ENCODE data around the gene IDUA.
"Not testable (repeated sequence)": the region's sequence is repeated elsewhere in the genome, so short reads cannot be mapped to it uniquely, and the experiment has no call there.

The IDUA gene

GRCh38 chr4:996997-997374, 10.1 kb downstream of the IDUA start:
- Mint-ChIP-seq H3K4me3 (no peak overlapping the region), H3K9me3 (no peaks in the 10 kb centered on the region), H3K36me3 (ENCODE audit: low read depth) (no peaks in the 10 kb centered on the region), H3K27ac (no peak overlapping the region), H3K27me3 (peaks cover 41% of the 10 kb centered on the region), H3K4me1 (ENCODE audit: low read depth) (peaks cover 10% of the 10 kb centered on the region)
- no peak for DNase-seq

- no peak overlapping the region for H3K27ac Mint-ChIP-seq
- DNase-seq = no peak
- peaks cover 11% of the 10 kb centered on the region for H3K4me1 Mint-ChIP-seq (ENCODE audit: low read depth)
- no peaks in the 10 kb centered on the region for H3K36me3 Mint-ChIP-seq (ENCODE audit: low read depth)
- H3K4me3 Mint-ChIP-seq = no peak overlapping the region
- peaks cover 45% of the 10 kb centered on the region for H3K27me3 Mint-ChIP-seq
- H3K9me3 Mint-ChIP-seq = no peaks in the 10 kb centered on the region
Measured at GRCh38 chr4:997375-998071, 10.7 kb downstream of the IDUA start.

DNA sequence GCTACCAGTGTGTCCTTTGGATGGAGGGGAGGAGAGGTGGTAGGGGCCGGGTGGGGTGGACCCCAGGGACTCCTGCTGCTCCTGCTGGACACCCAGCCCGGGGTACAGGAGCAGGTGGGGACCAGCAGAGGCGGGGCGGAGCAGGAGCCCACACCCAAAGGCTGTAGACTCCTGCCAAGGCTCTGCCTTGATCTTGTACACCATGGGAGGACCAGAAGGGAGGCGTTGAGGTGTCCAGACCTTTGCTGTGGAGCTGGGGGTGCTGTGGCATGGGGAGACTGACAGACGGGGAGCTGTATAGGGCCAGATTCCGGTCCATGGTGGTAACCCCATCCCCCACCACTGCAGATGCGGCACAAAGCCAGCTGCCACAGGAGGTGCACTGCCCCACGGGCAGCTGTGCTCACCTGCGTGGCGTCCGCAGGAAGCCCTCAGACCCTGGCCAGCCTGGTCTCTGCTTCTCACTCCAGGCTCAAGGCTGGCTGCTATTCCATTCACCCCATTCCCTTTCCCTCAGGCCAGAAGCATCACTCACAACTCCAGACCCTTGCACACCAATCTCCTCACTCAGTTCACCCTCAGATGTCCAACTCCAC, 11.3 kb downstream of the IDUA start:
- DNase-seq = no peak
- Mint-ChIP-seq H3K9me3 (no peaks in the 10 kb centered on the region), H3K4me3 (no peak overlapping the region), H3K36me3 (ENCODE audit: low read depth) (no peaks in the 10 kb centered on the region), H3K4me1 (ENCODE audit: low read depth) (peaks cover 11% of the 10 kb centered on the region), H3K27ac (no peak overlapping the region), H3K27me3 (peaks cover 45% of the 10 kb centered on the region)

DNA sequence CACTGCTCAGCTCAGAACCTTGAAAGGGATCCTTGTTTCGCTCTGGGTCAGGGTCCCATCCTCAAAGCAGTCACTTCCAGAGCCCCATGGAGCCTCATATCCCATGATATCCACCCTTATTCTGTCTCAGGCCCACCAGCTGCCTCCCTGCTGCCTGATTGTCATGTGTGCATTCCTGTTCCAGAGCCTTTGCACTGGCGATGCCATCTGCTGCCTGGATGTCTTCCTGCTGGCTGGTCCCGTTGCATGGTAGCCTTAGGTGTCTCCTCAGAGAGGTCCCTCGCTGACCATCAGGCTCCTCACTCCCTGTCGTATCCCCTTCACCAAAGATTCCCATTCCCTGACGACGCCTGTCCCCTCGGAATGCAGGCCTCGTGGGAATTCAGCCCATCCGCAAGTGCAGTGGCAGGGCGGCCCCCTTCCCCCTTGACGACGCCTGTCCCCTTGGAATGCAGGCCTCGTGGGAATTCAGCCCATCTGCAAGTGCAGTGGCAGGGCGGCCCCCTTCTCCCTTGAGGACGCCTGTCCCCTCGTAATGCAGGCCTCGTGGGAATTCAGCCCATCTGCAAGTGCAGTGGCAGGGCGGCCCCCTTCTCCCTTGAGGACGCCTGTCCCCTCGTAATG, 12.5 kb downstream of the IDUA start:
- not testable (repeated sequence) for H3K27ac Mint-ChIP-seq; H3K36me3 Mint-ChIP-seq (ENCODE audit: low read depth); H3K9me3 Mint-ChIP-seq; DNase-seq; H3K4me3 Mint-ChIP-seq
- peaks cover 54% of the 10 kb centered on the region for H3K27me3 Mint-ChIP-seq
- H3K4me1 Mint-ChIP-seq (ENCODE audit: low read depth) = peaks cover 11% of the 10 kb centered on the region

GRCh38 chr4:999882-1000425, 13.1 kb downstream of the IDUA start:
- Mint-ChIP-seq H3K27me3 (peaks cover 59% of the 10 kb centered on the region), H3K4me1 (ENCODE audit: low read depth) (peaks cover 11% of the 10 kb centered on the region), H3K9me3 (no peaks in the 10 kb centered on the region), H3K27ac (no peak overlapping the region), H3K4me3 (no peak overlapping the region), H3K36me3 (ENCODE audit: low read depth) (no peaks in the 10 kb centered on the region)
- no peak for DNase-seq

GRCh38 chr4:1000686-1001260, 13.9 kb downstream of the IDUA start:
- no peak for DNase-seq
- Mint-ChIP-seq H3K27ac (no peak overlapping the region), H3K36me3 (ENCODE audit: low read depth) (no peaks in the 10 kb centered on the region), H3K4me3 (no peak overlapping the region), H3K9me3 (no peaks in the 10 kb centered on the region), H3K4me1 (ENCODE audit: low read depth) (peaks cover 11% of the 10 kb centered on the region), H3K27me3 (peaks cover 64% of the 10 kb centered on the region)

DNA sequence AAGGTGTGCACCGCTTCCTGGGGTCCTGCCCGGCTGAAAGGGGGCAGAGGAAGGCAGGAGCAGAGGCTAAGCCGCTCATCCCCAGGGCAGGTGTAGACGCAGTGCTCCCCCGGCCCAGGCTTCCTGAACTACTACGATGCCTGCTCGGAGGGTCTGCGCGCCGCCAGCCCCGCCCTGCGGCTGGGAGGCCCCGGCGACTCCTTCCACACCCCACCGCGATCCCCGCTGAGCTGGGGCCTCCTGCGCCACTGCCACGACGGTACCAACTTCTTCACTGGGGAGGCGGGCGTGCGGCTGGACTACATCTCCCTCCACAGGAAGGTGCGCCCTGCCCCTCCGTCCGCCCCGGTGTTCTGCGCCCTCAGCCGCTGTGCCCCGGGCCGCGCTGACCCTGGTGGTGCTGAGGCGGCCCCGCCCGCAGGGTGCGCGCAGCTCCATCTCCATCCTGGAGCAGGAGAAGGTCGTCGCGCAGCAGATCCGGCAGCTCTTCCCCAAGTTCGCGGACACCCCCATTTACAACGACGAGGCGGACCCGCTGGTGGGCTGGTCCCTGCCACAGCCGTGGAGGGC, 14.8 kb downstream of the IDUA start:
- Mint-ChIP-seq H3K27ac (no peak overlapping the region), H3K4me3 (no peak overlapping the region), H3K36me3 (ENCODE audit: low read depth) (no peaks in the 10 kb centered on the region), H3K27me3 (peaks cover 72% of the 10 kb centered on the region), H3K9me3 (no peaks in the 10 kb centered on the region), H3K4me1 (ENCODE audit: low read depth) (peaks cover 11% of the 10 kb centered on the region)
- no peak for DNase-seq

- no peak for DNase-seq
- Mint-ChIP-seq H3K4me1 (ENCODE audit: low read depth) (peaks cover 8% of the 10 kb centered on the region), H3K27me3 (peaks cover 73% of the 10 kb centered on the region), H3K9me3 (no peaks in the 10 kb centered on the region), H3K4me3 (no peak overlapping the region), H3K36me3 (ENCODE audit: low read depth) (no peaks in the 10 kb centered on the region), H3K27ac (no peak overlapping the region)
Measured at GRCh38 chr4:1002131-1002630, 15.3 kb downstream of the IDUA start.

- peaks cover 79% of the 10 kb centered on the region for H3K27me3 Mint-ChIP-seq
- H3K4me3 Mint-ChIP-seq = no peak overlapping the region
Measured at GRCh38 chr4:1002631-1003251, 15.9 kb downstream of the IDUA start.

DNA sequence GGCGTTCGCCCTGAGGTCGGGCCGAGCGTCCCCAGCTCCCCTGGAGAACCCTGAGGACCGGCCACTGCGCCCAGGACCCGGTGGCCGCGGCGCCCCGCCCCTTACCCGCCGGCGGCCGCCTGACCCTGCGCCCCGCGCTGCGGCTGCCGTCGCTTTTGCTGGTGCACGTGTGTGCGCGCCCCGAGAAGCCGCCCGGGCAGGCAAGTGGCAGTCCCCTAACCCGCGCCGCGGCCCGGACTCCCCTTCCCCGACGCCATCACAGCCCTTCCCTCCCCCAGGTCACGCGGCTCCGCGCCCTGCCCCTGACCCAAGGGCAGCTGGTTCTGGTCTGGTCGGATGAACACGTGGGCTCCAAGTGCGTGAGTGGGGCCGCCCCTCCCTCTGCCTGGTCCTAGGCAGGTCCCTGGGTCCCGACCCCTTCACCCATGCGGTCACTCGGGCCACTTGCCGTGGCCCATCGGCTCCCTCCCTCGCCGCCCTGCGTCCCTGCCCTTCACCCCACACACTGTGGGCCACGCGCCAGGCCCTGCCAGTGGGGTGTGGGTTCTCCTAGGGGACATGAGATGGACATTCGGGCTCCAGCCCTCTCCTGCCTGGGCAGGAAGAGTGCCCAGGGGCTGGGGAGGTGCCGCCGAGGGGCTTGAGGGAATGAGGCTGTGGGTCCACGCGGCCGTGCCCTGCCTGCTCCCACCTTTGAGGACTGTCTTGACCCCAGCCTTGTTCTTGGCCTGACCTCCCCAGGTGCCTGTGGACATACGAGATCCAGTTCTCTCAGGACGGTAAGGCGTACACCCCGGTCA, 16.6 kb downstream of the IDUA start:
- Mint-ChIP-seq H3K36me3 (ENCODE audit: low read depth) (no peaks in the 10 kb centered on the region), H3K4me3 (no peak overlapping the region), H3K4me1 (ENCODE audit: low read depth) (peaks cover 2% of the 10 kb centered on the region), H3K9me3 (no peaks in the 10 kb centered on the region), H3K27me3 (peaks cover 79% of the 10 kb centered on the region), H3K27ac (no peak overlapping the region)
- DNase-seq = no peak

More at GRCh38 chr4:1002631-1003251, 15.9 kb downstream of the IDUA start:
- no peak for DNase-seq
- Mint-ChIP-seq H3K36me3 (ENCODE audit: low read depth) (no peaks in the 10 kb centered on the region), H3K4me1 (ENCODE audit: low read depth) (peaks cover 8% of the 10 kb centered on the region), H3K9me3 (no peaks in the 10 kb centered on the region), H3K27ac (no peak overlapping the region)

DNA sequence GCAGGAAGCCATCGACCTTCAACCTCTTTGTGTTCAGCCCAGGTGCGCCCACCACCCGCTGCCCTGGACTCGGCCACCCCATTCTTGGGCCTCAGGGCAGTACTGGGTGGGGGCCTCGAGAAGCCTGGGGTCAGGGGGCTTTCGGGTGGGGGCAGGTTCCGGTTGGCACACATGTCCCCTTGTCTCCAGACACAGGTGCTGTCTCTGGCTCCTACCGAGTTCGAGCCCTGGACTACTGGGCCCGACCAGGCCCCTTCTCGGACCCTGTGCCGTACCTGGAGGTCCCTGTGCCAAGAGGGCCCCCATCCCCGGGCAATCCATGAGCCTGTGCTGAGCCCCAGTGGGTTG, 17.2 kb downstream of the IDUA start:
- Mint-ChIP-seq H3K27me3 (peaks cover 79% of the 10 kb centered on the region), H3K36me3 (ENCODE audit: low read depth) (no peaks in the 10 kb centered on the region), H3K4me1 (ENCODE audit: low read depth) (peaks cover 6% of the 10 kb centered on the region)

GRCh38 chr4:1004557-1005485, 18.0 kb downstream of the IDUA start:
- H3K4me1 Mint-ChIP-seq (ENCODE audit: low read depth) = peaks cover 7% of the 10 kb centered on the region
- no peak overlapping the region for H3K27ac Mint-ChIP-seq
- DNase-seq = no peak
- no peaks in the 10 kb centered on the region for H3K9me3 Mint-ChIP-seq
- H3K36me3 Mint-ChIP-seq (ENCODE audit: low read depth) = no peaks in the 10 kb centered on the region
- no peak overlapping the region for H3K4me3 Mint-ChIP-seq
- peaks cover 76% of the 10 kb centered on the region for H3K27me3 Mint-ChIP-seq

More for the DNA sequence above, 17.2 kb downstream of the IDUA start:
- DNase-seq = no peak
- H3K27ac Mint-ChIP-seq = no peak overlapping the region
- H3K9me3 Mint-ChIP-seq = no peaks in the 10 kb centered on the region
- no peak overlapping the region for H3K4me3 Mint-ChIP-seq

- DNase-seq = no peak
- H3K27me3 Mint-ChIP-seq = peaks cover 61% of the 10 kb centered on the region
- H3K4me3 Mint-ChIP-seq = no peak overlapping the region
- H3K4me1 Mint-ChIP-seq (ENCODE audit: low read depth) = peaks cover 14% of the 10 kb centered on the region
- H3K27ac Mint-ChIP-seq = no peak overlapping the region
- H3K36me3 Mint-ChIP-seq (ENCODE audit: low read depth) = no peaks in the 10 kb centered on the region
- H3K9me3 Mint-ChIP-seq = no peaks in the 10 kb centered on the region
Measured at GRCh38 chr4:1006856-1007255, 20.0 kb downstream of the IDUA start.

Data from activated T-cell treated with anti-CD3 and anti-CD28 coated beads, Interleukin-2, amount 50 U/mL, for 24 hours (primary cell).